DND-41 (cell line): ENCODE results near the gene SLC24A5.

Experiments used
- CTCF ChIP-seq: IDR thresholded peaks from 2 replicates; pipeline ENCODE4 v1.5.1; 2012; ENCODE audit warnings: borderline replicate concordance, low read length, moderate library complexity, mild to moderate bottlenecking; ENCODE audit not compliant: poor library complexity, severe bottlenecking; ENCODE audit errors: extremely low read depth
- EZH2 ChIP-seq: IDR thresholded peaks from 3 replicates; pipeline ENCODE4 v1.6.1; 2012; ENCODE audit warnings: borderline replicate concordance, low read depth, mild to moderate bottlenecking, moderate library complexity, low read length, inconsistent platforms; ENCODE audit not compliant: severe bottlenecking

GRCh38 chr15:48089702-48090101 lies 31.1 kb upstream of the SLC24A5 start:
- TF ChIP-seq CTCF (no peak), EZH2 (no peak)
